ENCODE measurements around the gene MGAM2. TPM values are rescaled to one million over a fixed set of nuclear protein-coding genes. Genes with fewer than 3 reads are reported as not detected.

Gene MGAM2
- polyA plus RNA-seq, 1 experiment: not detected

- H3K9me3 ChIP-seq (ENCODE audit: control insufficient read depth, insufficient read depth, low read length): peaks cover 26% of the 10 kb centered on the region
These were observed 139.2 kb downstream of the MGAM2 start for GRCh38 chr7:142250705-142251104.

GRCh38 chr7:142257958-142258357 is 146.4 kb downstream of the MGAM2 start, which contains the start of gene PRSS58:
Gene PRSS58, minus strand, starts transcription at chr7:142258058. Its CDS starts 351 bp downstream, at chr7:142257707.
- Histone ChIP-seq H3K9me3 (ENCODE audit: control insufficient read depth, insufficient read depth, low read length) (peaks cover 5% of the 10 kb centered on the region; the same call in 1 of the 2 replicates), H3K27me3 (ENCODE audit: control insufficient read depth, insufficient read depth, low read length) (no peaks in the 10 kb centered on the region), H3K4me3 (ENCODE audit: low read depth, low read length) (no peak within 1 kb of the TSS), H3K27ac (ENCODE audit: low read depth, low read length) (no peak within 1 kb of the TSS)
- DNase-seq (ENCODE audit: low read depth, low spot score): no peak
- POLR2A ChIA-PET: no interaction called here
- CTCF ChIA-PET: no interaction called here
- TF ChIP-seq, protein P1, sequence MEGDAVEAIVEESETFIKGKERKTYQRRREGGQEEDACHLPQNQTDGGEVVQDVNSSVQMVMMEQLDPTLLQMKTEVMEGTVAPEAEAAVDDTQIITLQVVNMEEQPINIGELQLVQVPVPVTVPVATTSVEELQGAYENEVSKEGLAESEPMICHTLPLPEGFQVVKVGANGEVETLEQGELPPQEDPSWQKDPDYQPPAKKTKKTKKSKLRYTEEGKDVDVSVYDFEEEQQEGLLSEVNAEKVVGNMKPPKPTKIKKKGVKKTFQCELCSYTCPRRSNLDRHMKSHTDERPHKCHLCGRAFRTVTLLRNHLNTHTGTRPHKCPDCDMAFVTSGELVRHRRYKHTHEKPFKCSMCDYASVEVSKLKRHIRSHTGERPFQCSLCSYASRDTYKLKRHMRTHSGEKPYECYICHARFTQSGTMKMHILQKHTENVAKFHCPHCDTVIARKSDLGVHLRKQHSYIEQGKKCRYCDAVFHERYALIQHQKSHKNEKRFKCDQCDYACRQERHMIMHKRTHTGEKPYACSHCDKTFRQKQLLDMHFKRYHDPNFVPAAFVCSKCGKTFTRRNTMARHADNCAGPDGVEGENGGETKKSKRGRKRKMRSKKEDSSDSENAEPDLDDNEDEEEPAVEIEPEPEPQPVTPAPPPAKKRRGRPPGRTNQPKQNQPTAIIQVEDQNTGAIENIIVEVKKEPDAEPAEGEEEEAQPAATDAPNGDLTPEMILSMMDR (IDR thresholded peaks at IDR 0.05; ENCODE audit: low read depth, low read length): no peak

More at GRCh38 chr7:142250705-142251104, 139.2 kb downstream of the MGAM2 start:
- no peaks in the 10 kb centered on the region for H3K27me3 ChIP-seq (ENCODE audit: control insufficient read depth, insufficient read depth, low read length)
- TF ChIP-seq, protein P1 (IDR thresholded peaks at IDR 0.05; ENCODE audit: low read depth, low read length): no peak
- ChIA-PET CTCF (interaction anchor here (0.7 kb wide), 1 partner anchor 421 kb away, joined by 6 read pairs; no protein-coding TSS in a partner anchor), POLR2A (no interaction called here)
- H3K27ac ChIP-seq (ENCODE audit: low read depth, low read length): no peak overlapping the region
- DNase-seq (ENCODE audit: low read depth, low spot score): no peak
- no peak overlapping the region for H3K4me3 ChIP-seq (ENCODE audit: low read depth, low read length)

- no peak overlapping the region for H3K4me3 ChIP-seq (ENCODE audit: low read depth, low read length)
- TF ChIP-seq, protein P1 (IDR thresholded peaks at IDR 0.05; ENCODE audit: low read depth, low read length): no peak
- DNase-seq (ENCODE audit: low read depth, low spot score): no peak
- H3K27me3 ChIP-seq (ENCODE audit: control insufficient read depth, insufficient read depth, low read length): no peaks in the 10 kb centered on the region
- H3K9me3 ChIP-seq (ENCODE audit: control insufficient read depth, insufficient read depth, low read length): peaks cover 7% of the 10 kb centered on the region
- POLR2A ChIA-PET: no interaction called here
- no peak overlapping the region for H3K27ac ChIP-seq (ENCODE audit: low read depth, low read length)
- CTCF ChIA-PET: no interaction called here
These were observed 152.3 kb downstream of the MGAM2 start for GRCh38 chr7:142263598-142264380.

Other genes starting within 250 kb of the MGAM2 start
- gene OR9A4, start 195.3 kb upstream of the MGAM2 start, polyA plus RNA-seq (2011; rRNA removed): not detected in 2 replicates
- gene CLEC5A, start 164.7 kb upstream of the MGAM2 start, polyA plus RNA-seq (2011; rRNA removed): not detected in 2 replicates
- not detected in 2 replicates for gene TAS2R38, start 137.9 kb upstream of the MGAM2 start, polyA plus RNA-seq (2011; rRNA removed)
- gene MGAM, start 115.8 kb upstream of the MGAM2 start, polyA plus RNA-seq (2011; rRNA removed): not detected in 2 replicates
- not detected in 2 replicates for gene PRSS58, start 146.3 kb downstream of the MGAM2 start, polyA plus RNA-seq (2011; rRNA removed)